Iris pigment epithelial cell (primary cell): ENCODE results near the gene PLXND1.

Source experiments
- DNase-seq: peaks from one replicate; pipeline ENCODE4 v3.0.0-alpha.2; 2011; ENCODE audit warnings: low read depth

PLXND1 gene

GRCh38 chr3:129599607-129600006 is 6.9 kb downstream of the PLXND1 start:
- peak; percentile 82 for DNase-seq

GRCh38 chr3:129599073-129599472 is 7.4 kb downstream of the PLXND1 start:
- no peak for DNase-seq

DNA sequence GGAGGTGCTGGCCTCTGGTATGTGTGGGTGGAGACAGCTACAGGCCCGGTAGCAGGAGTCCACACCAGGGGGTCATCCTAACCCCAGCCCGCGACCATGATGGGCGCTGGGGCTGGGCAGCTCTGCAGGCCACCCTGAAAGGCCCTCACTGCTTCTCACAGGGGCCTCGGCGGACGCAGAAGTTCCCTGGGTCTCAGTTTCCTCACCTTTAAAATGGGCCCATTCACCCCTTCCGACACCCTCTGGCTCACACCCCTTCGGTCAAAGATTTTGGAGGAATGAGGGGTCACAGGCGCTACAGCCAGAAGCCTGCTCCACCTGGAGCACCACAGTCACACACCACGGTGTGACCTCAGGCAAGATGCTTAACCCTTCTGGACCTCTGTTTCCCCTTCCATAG is 8.0 kb downstream of the PLXND1 start:
- DNase-seq, result no peak

DNA sequence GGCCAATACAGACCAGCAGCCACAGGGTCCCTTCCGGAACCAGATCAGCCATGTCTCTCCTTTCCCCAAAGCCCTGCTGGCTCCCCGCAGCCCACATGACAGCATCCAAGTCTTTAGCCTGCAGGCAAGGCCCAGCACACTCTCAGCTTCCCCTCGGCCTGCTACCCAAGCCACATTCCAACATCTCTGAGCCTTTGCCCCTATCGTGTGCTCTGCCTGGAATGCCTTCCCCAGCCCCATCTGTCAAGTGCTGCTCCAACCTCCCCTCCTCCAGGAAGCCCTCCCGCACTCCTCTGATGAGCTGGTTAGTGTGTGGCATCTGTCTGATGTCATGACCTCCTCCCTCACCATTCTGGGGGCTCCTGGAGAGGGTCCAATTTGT is 8.5 kb downstream of the PLXND1 start:
- DNase-seq, result peak; percentile 37

GRCh38 chr3:129597087-129597999 is 9.1 kb downstream of the PLXND1 start:
- DNase-seq, result peak; percentile 68

DNA sequence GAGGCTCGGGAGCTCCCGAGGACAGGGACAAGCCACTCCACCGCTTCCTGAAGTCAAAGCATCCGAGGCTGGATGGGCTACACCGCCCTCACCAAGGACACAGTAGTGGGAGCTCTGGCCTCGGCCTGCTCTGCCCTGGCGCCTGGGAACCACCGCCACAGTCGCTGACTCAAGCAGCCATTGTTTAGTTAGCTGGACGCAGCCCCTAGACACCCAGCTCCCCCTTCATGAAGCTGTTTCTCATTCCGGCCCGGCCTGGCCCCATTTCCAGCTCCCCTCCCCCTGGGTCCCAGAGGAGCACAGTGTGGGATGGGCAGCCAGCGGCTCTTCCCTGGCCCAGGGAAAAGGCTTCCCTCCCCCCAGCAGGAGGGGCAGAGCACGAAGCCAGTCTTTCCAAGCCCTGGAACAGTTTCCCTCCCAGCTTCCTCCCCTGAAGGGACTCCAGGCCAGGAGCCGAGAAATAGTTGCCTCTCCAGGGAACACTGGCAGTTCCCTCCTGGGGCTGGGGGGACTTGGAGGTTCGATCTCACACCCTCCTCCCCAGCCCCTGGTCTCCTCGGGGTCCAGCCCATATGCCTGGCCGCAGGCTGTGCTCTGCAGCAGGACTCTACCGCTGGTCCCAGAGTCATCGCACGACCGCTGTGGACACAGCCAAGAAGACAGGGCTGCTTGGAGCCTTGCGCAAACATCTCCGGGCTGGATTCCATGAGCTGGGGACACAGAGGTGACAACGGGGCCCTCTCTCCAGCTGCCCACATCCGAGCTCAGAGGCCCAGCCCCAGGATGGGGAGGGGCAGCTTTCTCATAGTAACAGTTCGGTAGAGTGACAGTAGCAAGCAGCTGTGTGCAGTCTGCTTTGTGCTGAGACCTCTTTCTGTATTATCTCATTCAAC is 10.0 kb downstream of the PLXND1 start:
- DNase-seq, result peak; percentile 87

DNA sequence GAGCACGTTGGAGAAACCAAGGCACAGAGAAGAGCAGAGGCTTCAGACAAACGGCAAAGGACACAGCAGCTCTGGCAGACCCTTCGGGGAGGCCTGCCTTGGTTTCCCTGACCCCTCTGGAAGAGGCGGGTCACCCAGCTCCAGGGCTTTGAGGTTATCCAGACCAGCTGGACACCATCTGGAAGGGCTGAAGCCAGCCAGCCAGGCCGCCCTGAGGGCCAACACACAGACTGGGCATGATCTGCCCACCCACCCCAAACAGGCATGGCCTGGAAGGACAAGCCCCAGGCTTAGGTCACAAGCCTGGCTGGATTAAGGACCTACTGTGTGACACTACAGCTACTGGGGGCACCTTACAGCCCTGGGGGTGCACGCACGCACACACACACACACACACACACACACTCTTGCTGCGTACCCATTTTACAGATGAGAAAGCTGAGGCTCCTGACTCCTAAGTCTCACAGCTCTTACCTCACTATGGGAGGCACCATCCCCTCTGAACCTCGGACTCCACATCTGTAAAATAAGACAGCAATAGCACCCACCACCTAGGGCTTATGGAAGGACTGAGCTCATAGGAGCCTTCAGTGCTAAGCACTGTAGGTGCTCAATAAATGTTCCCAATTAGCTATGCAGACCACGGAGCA is 10.8 kb downstream of the PLXND1 start:
- no peak for DNase-seq

GRCh38 chr3:129594907-129595390 is 11.5 kb downstream of the PLXND1 start:
- DNase-seq, result no peak

GRCh38 chr3:129594409-129594808 is 12.1 kb downstream of the PLXND1 start:
- DNase-seq, result no peak

- no peak for DNase-seq
Measured at GRCh38 chr3:129593595-129594339, 12.7 kb downstream of the PLXND1 start.

DNA sequence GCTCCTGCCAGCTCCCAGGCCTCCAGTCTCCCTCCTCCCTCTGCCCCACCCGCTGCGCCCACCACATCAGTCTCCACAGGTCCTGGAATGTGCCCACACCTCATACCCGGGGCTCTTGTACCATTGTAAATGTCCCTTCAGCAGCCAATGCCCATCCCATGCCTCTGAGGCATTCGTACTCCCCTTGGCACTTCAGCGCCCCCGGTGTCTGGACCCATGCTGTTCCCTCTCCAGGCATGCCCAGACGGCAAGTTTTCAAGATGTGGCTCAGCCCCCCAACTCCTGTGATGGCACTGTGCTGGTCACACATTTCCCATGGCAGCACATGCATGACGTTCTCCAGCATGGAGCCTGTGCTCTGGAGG is 13.3 kb downstream of the PLXND1 start:
- no peak for DNase-seq

GRCh38 chr3:129592381-129593131 is 13.9 kb downstream of the PLXND1 start:
- no peak for DNase-seq

GRCh38 chr3:129591932-129592331 is 14.5 kb downstream of the PLXND1 start:
- no peak for DNase-seq

DNA sequence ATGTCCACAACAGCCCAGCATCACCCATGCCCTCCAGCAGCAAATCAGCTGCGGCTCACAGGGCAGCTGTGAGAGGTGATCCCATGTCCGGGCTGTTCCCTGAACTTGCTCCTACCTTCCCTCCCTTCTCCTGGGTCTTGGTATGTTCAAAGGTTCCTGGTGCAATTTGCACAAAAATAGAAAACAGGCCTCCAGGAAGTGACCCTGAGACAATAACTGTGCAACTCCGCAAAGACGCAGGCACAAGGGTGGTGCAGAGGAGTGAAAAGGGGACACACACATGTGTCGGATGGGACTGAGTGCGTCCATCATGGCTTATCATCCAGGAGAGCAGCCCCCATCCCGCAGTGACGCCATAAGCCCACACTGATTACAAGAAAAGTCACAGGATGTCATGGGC is 16.3 kb downstream of the PLXND1 start:
- no peak for DNase-seq

DNA sequence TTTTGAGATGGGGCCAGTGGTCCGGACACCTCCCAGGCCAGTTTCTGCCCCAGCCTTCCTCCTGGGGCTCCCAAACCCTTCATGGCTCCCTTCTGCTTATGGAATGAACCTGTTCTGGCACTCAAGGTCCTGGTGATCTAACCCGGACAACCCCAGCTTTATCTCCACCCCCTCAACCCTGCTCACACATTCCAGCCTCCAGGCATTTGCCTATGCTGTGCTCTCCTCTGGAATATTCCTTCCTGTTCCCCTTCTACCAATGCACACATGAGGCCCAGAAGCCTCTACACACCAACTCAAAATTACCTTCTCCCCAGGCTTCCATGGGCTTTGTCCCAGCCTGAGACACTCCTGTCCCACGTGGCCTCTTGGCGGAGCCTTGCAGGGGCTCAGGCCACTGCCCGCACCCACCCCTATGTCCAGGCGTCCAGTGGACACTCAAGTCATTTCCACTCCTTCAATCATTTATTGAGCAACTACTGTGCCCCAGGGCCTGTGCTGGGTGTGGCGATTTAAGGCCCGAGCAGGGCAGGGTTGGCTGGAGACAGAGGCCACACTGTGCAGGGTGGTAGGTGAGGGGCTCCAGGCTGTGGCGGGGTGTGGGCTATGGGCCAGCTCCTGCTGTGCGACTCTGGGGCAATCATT is 18.8 kb downstream of the PLXND1 start:
- no peak for DNase-seq

- DNase-seq, result peak; percentile 70
Measured at GRCh38 chr3:129586746-129587430, 19.6 kb downstream of the PLXND1 start.

- DNase-seq, result no peak
Measured at GRCh38 chr3:129585949-129586657, 20.4 kb downstream of the PLXND1 start.

GRCh38 chr3:129584631-129585030 is 21.8 kb downstream of the PLXND1 start:
- no peak for DNase-seq

DNA sequence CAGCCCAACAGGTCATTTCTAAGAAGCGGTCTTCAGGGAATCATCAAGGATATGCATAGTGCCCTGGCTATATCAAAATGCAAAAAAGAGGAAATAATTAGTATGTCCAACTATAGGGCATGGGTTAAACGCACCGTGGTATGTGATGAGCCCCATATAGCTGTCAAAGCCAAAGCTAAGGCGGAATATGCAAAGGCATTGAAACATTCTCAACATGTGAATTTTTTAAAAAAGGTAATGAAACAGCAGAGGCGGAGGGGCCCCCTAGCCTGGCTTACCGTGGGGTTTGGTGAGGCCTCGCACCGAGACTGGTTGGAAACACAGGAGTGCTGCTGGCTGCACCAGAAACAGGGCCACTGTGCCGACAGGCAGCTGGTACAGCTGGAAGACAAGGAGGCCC is 23.2 kb downstream of the PLXND1 start:
- DNase-seq, result no peak
